H1 (cell line): ENCODE measurements around the gene ZYX. TPM values are rescaled to one million over a fixed set of nuclear protein-coding genes. Genes with fewer than 3 reads are reported as not detected.

ENCODE experiments used
- CTCF ChIA-PET: fragments of 300-600 bp; sonication (Branson Sonifier 250); formaldehyde crosslinking; loops from one replicate; lab custom pipeline; 2021; ENCODE audit not compliant: partially characterized antibody; lab: Charles Lee
- POLR2A ChIA-PET: fragments of 300-600 bp; sonication (Branson Sonifier 250); formaldehyde crosslinking; loops from one replicate; lab custom pipeline; 2021; ENCODE audit warnings: inconsistent platforms; ENCODE audit not compliant: partially characterized antibody; lab: Charles Lee
- DNase-seq, 2 experiments: peaks; one replicate each; pipeline versions ENCODE4 v3.0.0 to v3.0.0-alpha.2; 2010 to 2022; ENCODE audit warnings: low spot score in 2 of 2, low read depth in 1 of 2, mixed read lengths in 1 of 2
- FAIRE-seq: peaks from 2 replicates; lab custom pipeline; 2011; peaks lifted over from hg19 to GRCh38; lab: Jason Lieb, UNC
- H2AFZ ChIP-seq: 2 replicates; pipeline ENCODE4 v1.8.1; 2012; ENCODE audit warnings: low read length, inconsistent platforms
- H2AK5ac ChIP-seq: 2 replicates; pipeline ENCODE4 v1.6.1; 2013; ENCODE audit warnings: low read depth, low read length
- H2BK120ac ChIP-seq: replicated peaks from 2 replicates; pipeline ENCODE3; 2013; ENCODE audit warnings: low read depth, low read length, inconsistent platforms
- H2BK12ac ChIP-seq: 2 replicates; pipeline ENCODE4 v1.6.1; 2013; ENCODE audit warnings: low read depth, low read length
- H2BK15ac ChIP-seq: 2 replicates; pipeline ENCODE4 v1.6.1; 2013; ENCODE audit warnings: low read length
- H2BK20ac ChIP-seq: 2 replicates; pipeline ENCODE4 v1.6.1; 2013; ENCODE audit warnings: low read length
- H2BK5ac ChIP-seq: 2 replicates; pipeline ENCODE4 v1.6.1; 2013; ENCODE audit warnings: low read depth, low read length
- H3K14ac ChIP-seq: 2 replicates; pipeline ENCODE4 v1.6.1; 2013; ENCODE audit warnings: inconsistent platforms; ENCODE audit not compliant: insufficient read length
- H3K18ac ChIP-seq: 2 replicates; pipeline ENCODE4 v1.6.1; 2013; ENCODE audit warnings: low read length; ENCODE audit errors: extremely low read depth
- H3K23ac ChIP-seq: 2 replicates; pipeline ENCODE4 v1.6.1; 2013; ENCODE audit warnings: inconsistent platforms; ENCODE audit not compliant: insufficient read length
- H3K23me2 ChIP-seq: 2 replicates; pipeline ENCODE4 v1.6.1; 2013; ENCODE audit warnings: low read depth, low read length
- H3K27ac ChIP-seq: 2 replicates; pipeline ENCODE4 v1.6.1; 2011; ENCODE audit warnings: low read depth, low read length, inconsistent platforms
- H3K27me3 ChIP-seq, 4 experiments: replicated peaks in 1 of 4; 1 replicate in 1 of 4; 2 replicates in 3 of 4; pipeline versions ENCODE4 v1.6.1 to v1.8.1; 2011 to 2013; ENCODE audit warnings: low read length in 3 of 4, mild to moderate bottlenecking in 3 of 4, inconsistent platforms in 2 of 4, mixed read lengths in 2 of 4, moderate library complexity in 1 of 4; ENCODE audit not compliant: control insufficient read depth in 3 of 4, insufficient read depth in 3 of 4; ENCODE audit errors: extremely low read depth in 1 of 4
- H3K36me3 ChIP-seq, 4 experiments: 2 replicates each; pipeline versions ENCODE4 v1.6.1 to v1.8.1; 2011 to 2013; ENCODE audit warnings: mild to moderate bottlenecking in 4 of 4, low read length in 3 of 4, moderate library complexity in 2 of 4, control low read depth in 1 of 4, inconsistent platforms in 1 of 4; ENCODE audit not compliant: insufficient read depth in 4 of 4, control insufficient read depth in 2 of 4
- H3K4ac ChIP-seq: replicated peaks from 2 replicates; pipeline ENCODE3; 2013; ENCODE audit warnings: low read length, low read depth, mixed read lengths, inconsistent platforms; ENCODE audit not compliant: insufficient read length
- H3K4me1 ChIP-seq, 4 experiments: replicated peaks in 1 of 4; 1 replicate in 1 of 4; 2 replicates in 3 of 4; pipeline versions ENCODE4 v1.6.1 to v1.8.1; 2011 to 2013; ENCODE audit warnings: low read length in 3 of 4, inconsistent platforms in 2 of 4, mixed read lengths in 1 of 4; ENCODE audit not compliant: insufficient read depth in 4 of 4, control insufficient read depth in 3 of 4
- H3K4me2 ChIP-seq, 2 experiments: 2 replicates each; pipeline versions ENCODE4 v1.6.1 to v1.8.1; 2011 to 2013; ENCODE audit warnings: low read depth in 2 of 2, low read length in 2 of 2, control low read depth in 1 of 2, inconsistent platforms in 1 of 2, mild to moderate bottlenecking in 1 of 2; ENCODE audit not compliant: insufficient read depth in 1 of 2
- H3K4me3 ChIP-seq, 4 experiments: fragments of 200-600, 300-600 bp in 1 of 4; sonication (generic), shearing (Covaris generic), sonication (Bioruptor Twin) in 1 of 4; 2 replicates each; pipeline versions ENCODE4 v1.5.1 to v1.8.1; 2011 to 2016; ENCODE audit warnings: low read length in 4 of 4, low read depth in 3 of 4, control low read depth in 2 of 4, inconsistent platforms in 2 of 4, mild to moderate bottlenecking in 2 of 4, mixed read lengths in 1 of 4, moderate library complexity in 1 of 4; ENCODE audit not compliant: insufficient read depth in 2 of 4; ENCODE audit errors: extremely low read depth in 1 of 4
- H3K56ac ChIP-seq: replicated peaks from 2 replicates; pipeline ENCODE3; 2013; ENCODE audit warnings: low read depth, mild to moderate bottlenecking, mixed read lengths, low read length, inconsistent platforms; ENCODE audit not compliant: insufficient read length
- H3K79me1 ChIP-seq: 2 replicates; pipeline ENCODE4 v1.6.1; 2013; ENCODE audit warnings: low read depth, low read length, control low read depth
- H3K79me2 ChIP-seq, 2 experiments: 2 replicates each; pipeline versions ENCODE4 v1.6.1 to v1.8.1; 2012 to 2013; ENCODE audit warnings: low read length in 2 of 2, mild to moderate bottlenecking in 2 of 2, inconsistent platforms in 1 of 2; ENCODE audit not compliant: insufficient read depth in 2 of 2, control insufficient read depth in 1 of 2
- H3K9ac ChIP-seq, 4 experiments: replicated peaks in 1 of 4; 1 replicate in 1 of 4; 2 replicates in 3 of 4; pipeline versions ENCODE4 v1.6.1 to v1.8.1; 2011 to 2013; ENCODE audit warnings: low read depth in 3 of 4, low read length in 3 of 4, control low read depth in 2 of 4, mild to moderate bottlenecking in 2 of 4, moderate library complexity in 2 of 4, inconsistent platforms in 1 of 4; ENCODE audit errors: extremely low read depth in 1 of 4
- H3K9me3 ChIP-seq, 2 experiments: 2 replicates each; pipeline versions ENCODE4 v1.6.1 to v1.8.1; 2012 to 2013; ENCODE audit warnings: mild to moderate bottlenecking in 2 of 2, moderate library complexity in 2 of 2, control low read depth in 1 of 2, inconsistent platforms in 1 of 2, low read depth in 1 of 2, low read length in 1 of 2, mixed read lengths in 1 of 2; ENCODE audit not compliant: insufficient read depth in 2 of 2
- H4K20me1 ChIP-seq, 2 experiments: replicated peaks in 1 of 2; 2 replicates each; pipeline versions ENCODE3 to v1.8.1; 2011 to 2013; ENCODE audit warnings: inconsistent platforms in 2 of 2, low read length in 2 of 2, mild to moderate bottlenecking in 1 of 2; ENCODE audit not compliant: insufficient read depth in 2 of 2, control insufficient read depth in 1 of 2
- H4K5ac ChIP-seq: 2 replicates; pipeline ENCODE4 v1.6.1; 2013; ENCODE audit warnings: low read length, low read depth, mixed read lengths, inconsistent platforms; ENCODE audit not compliant: insufficient read length
- H4K8ac ChIP-seq: 2 replicates; pipeline ENCODE4 v1.8.0; 2013; ENCODE audit warnings: mild to moderate bottlenecking, moderate library complexity, low read length, inconsistent platforms; ENCODE audit not compliant: insufficient read depth; ENCODE audit errors: extremely low read depth
- H4K91ac ChIP-seq: replicated peaks from 2 replicates; pipeline ENCODE3; 2013; ENCODE audit warnings: low read length, mixed read lengths, inconsistent platforms; ENCODE audit not compliant: insufficient read length
- CHD2 ChIP-seq: IDR thresholded peaks from 2 replicates; pipeline ENCODE4 v1.6.1; 2012; ENCODE audit warnings: low read length, improper control_type of control experiment
- EP300 ChIP-seq, 2 experiments: IDR thresholded peaks; 1 replicate in 1 of 2; 2 replicates in 1 of 2; pipeline ENCODE4 v1.6.1; 2011 to 2012; ENCODE audit warnings: low read depth in 2 of 2, low read length in 2 of 2, mild to moderate bottlenecking in 2 of 2, borderline replicate concordance in 1 of 2, inconsistent platforms in 1 of 2, moderate library complexity in 1 of 2
- GTF2F1 ChIP-seq: IDR thresholded peaks from 2 replicates; pipeline ENCODE4 v1.6.1; 2012; ENCODE audit warnings: low read depth, low read length, improper control_type of control experiment, borderline replicate concordance
- NANOG ChIP-seq: IDR thresholded peaks from 2 replicates; pipeline ENCODE4 v1.6.1; 2011; ENCODE audit warnings: low read length, low read depth, mild to moderate bottlenecking, inconsistent platforms; ENCODE audit not compliant: insufficient read depth, poor library complexity, severe bottlenecking
- POLR2A ChIP-seq, 2 experiments: IDR thresholded peaks; 1 replicate in 1 of 2; 2 replicates in 1 of 2; pipeline ENCODE4 v1.6.1; 2011; ENCODE audit warnings: low read depth in 2 of 2, low read length in 2 of 2, mild to moderate bottlenecking in 2 of 2; ENCODE audit errors: control extremely low read depth in 1 of 2
- RAD21 ChIP-seq, 2 experiments: IDR thresholded peaks in 1 of 2; conservative IDR thresholded peaks in 1 of 2; 2 replicates each; pipeline ENCODE4 v1.6.1; 2011; ENCODE audit warnings: low read depth in 2 of 2, low read length in 2 of 2, improper control_type of control experiment in 1 of 2, inconsistent platforms in 1 of 2, mild to moderate bottlenecking in 1 of 2, moderate library complexity in 1 of 2
- RBBP5 ChIP-seq: IDR thresholded peaks from 2 replicates; pipeline ENCODE4 v1.7.1; 2012; ENCODE audit warnings: low read depth, mild to moderate bottlenecking, inconsistent platforms, low read length, moderate library complexity, borderline replicate concordance
- RNF2 ChIP-seq: fragments of 200-900, 300-1000 bp; sonication (generic); IDR thresholded peaks from 2 replicates; pipeline ENCODE4 v1.7.1; 2016; ENCODE audit warnings: borderline replicate concordance, low read depth, mild to moderate bottlenecking, antibody characterized with exemption, low read length; ENCODE audit not compliant: poor library complexity, severe bottlenecking; ENCODE audit errors: missing control alignments
- SIRT6 ChIP-seq: IDR thresholded peaks from one replicate; pipeline ENCODE4 v1.7.1; 2012; ENCODE audit warnings: low read length, inconsistent platforms
- TAF7 ChIP-seq: optimal IDR thresholded peaks from 2 replicates; pipeline ENCODE3; 2011; ENCODE audit warnings: low read depth, mild to moderate bottlenecking, inconsistent platforms, low read length, moderate library complexity, borderline replicate concordance
- USF2 ChIP-seq: IDR thresholded peaks from 2 replicates; pipeline ENCODE4 v1.6.1; 2011; ENCODE audit warnings: low read length, improper control_type of control experiment
- WGBS, 2 experiments: shearing (Covaris generic) in 1 of 2; methylation state at CpG; one replicate each; pipeline versions ENCODE4 v1.1.6 to v1.1.7; 2013 to 2015; ENCODE audit warnings: low lambda C conversion rate in 2 of 2, mixed read lengths in 2 of 2, inconsistent platforms in 1 of 2, low coverage in 1 of 2, missing lambda C conversion rate in 1 of 2; ENCODE audit not compliant: insufficient replicate concordance in 2 of 2, insufficient coverage in 1 of 2, insufficient read length in 1 of 2; ENCODE audit errors: extremely low coverage in 1 of 2, missing lambda C conversion rate in 1 of 2; 5-methylcytosine and 5-hydroxymethylcytosine counted together
- polyA plus RNA-seq, 7 experiments: library from polyadenylated mRNA; depleted of rRNA in 3 of 7; stranded (reverse) in 5 of 7; unstranded in 2 of 7; fragments of >200 nt in 5 of 7; fragments of 200-250 nt in 2 of 7; gene quantifications; 1 replicate in 5 of 7; 2 replicates in 1 of 7; 4 replicates in 1 of 7; pipeline versions ENCODE4 v1.2.1 to v1.2.3, GENCODE V29; 2011 to 2013; ENCODE audit warnings: missing spikeins in 2 of 7, mixed read lengths in 2 of 7
- total RNA-seq: library from RNA; stranded (reverse); fragmentation: NEBNext Ultra II Directional; extraction: Animal tissue kit (Norgen Biotek cat#: 25700); gene quantifications from 2 replicates; pipeline ENCODE4 v1.2.1, GENCODE V29; 2021

ZYX gene
- total and polyA plus RNA-seq, 2 of the 8 experiments (the other 6 are each of a cell fraction or from before 2014, with no cell fraction given) = 40.6 to 159 TPM

- Histone ChIP-seq H3K14ac (no peak overlapping the region), H2BK12ac (no peak overlapping the region), H3K27ac (peak overlapping the region; percentile 28; the same call in 1 of the 2 replicates), H3K4me2 (peak overlapping the region in 1 of 2 experiments; percentile 5; a peak in 1 of 4 replicates), H3K4ac (no peak overlapping the region), H2BK5ac (no peak overlapping the region), H2BK120ac (no peak overlapping the region), H2AFZ (no peak overlapping the region), H3K27me3 (no peaks in the 10 kb centered on the region), H3K36me3 (peaks cover 14 to 45% (median 20%) of the 10 kb centered on the region in 4 experiments), H3K9me3 (no peaks in the 10 kb centered on the region), H3K56ac (no peak overlapping the region), H2AK5ac (no peak overlapping the region), H2BK15ac (no peak overlapping the region), H3K4me1 (peaks cover 5 to 22% (median 6%) of the 10 kb centered on the region in 4 experiments), H4K8ac (no peak overlapping the region), H4K91ac (no peak overlapping the region), H3K79me1 (peaks cover 26% of the 10 kb centered on the region), H3K23me2 (peaks cover 8% of the 10 kb centered on the region; the same call in 1 of the 2 replicates), H4K5ac (no peak overlapping the region), H3K9ac (no peak overlapping the region), H3K18ac (no peak overlapping the region), H3K23ac (no peak overlapping the region), H2BK20ac (no peak overlapping the region), H3K79me2 (peaks cover 3 to 55% of the 10 kb centered on the region in 2 experiments; a peak in 3 of 4 replicates), H4K20me1 (peaks cover 29 to 45% of the 10 kb centered on the region in 2 experiments), H3K4me3 (no peak overlapping the region)
- POLR2A ChIA-PET = interaction anchor here (0.9 to 19.0 kb wide), 11 partner anchors 15 to 50 kb away, joined by 3 to 518 read pairs (median 4); partner anchors contain the start of genes EPHA1 and FAM131B
- DNase-seq (no peak), FAIRE-seq (no peak)
- CTCF ChIA-PET = interaction anchor here (0.7 to 17.5 kb wide), 18 partner anchors 9 to 121 kb away, joined by 3 to 359 read pairs (median 4); partner anchors contain the start of genes EPHA1 and GSTK1
- WGBS, 2 experiments = 84% methylated on average over 5 of the region's 5 CpGs; no CpG with 5 or more reads in 1 of the 2 experiments
- TF ChIP-seq RNF2 (no peak), RBBP5 (no peak), USF2 (no peak), CHD2 (no peak), NANOG (no peak), GTF2F1 (no peak), TAF7 (no peak), POLR2A (IDR thresholded peaks at IDR 0.05; ENCODE audit: control extremely low read depth in 1 of 2, low read depth in 2 of 2, low read length in 2 of 2) (no peak), SIRT6 (no peak), RAD21 (IDR thresholded peaks at IDR 0.05 in 1 of 2, conservative IDR thresholded peaks at IDR 0.05 in 1 of 2; ENCODE audit: low read depth in 2 of 2, low read length in 2 of 2) (no peak), EP300 (IDR thresholded peaks at IDR 0.05; ENCODE audit: borderline replicate concordance in 1 of 2, low read depth in 2 of 2, low read length in 2 of 2) (no peak)
Measured at GRCh38 chr7:143384148-143384547, 3.0 kb downstream of the ZYX start.
